Mucosa of rectum (tissue), 2 donors: Measurements from ENCODE around the gene KRT79.

Experiments
- H3K27ac ChIP-seq, 2 donors: one replicate each; pipeline ENCODE4 v1.7.0; 2013; ENCODE audit warnings: inconsistent platforms in 2 of 2, low read depth in 2 of 2, low read length in 2 of 2
- H3K27me3 ChIP-seq, 2 donors: one replicate each; pipeline ENCODE4 v1.7.0; 2013; ENCODE audit warnings: low read length in 2 of 2; ENCODE audit not compliant: control insufficient read depth in 2 of 2, insufficient read depth in 2 of 2
- H3K36me3 ChIP-seq, 2 donors: one replicate each; pipeline ENCODE4 v1.7.0; 2013; ENCODE audit warnings: low read length in 2 of 2; ENCODE audit not compliant: control insufficient read depth in 2 of 2, insufficient read depth in 2 of 2
- H3K4me1 ChIP-seq, 2 donors: one replicate each; pipeline ENCODE4 v1.7.0; 2013; ENCODE audit warnings: low read length in 2 of 2, mild to moderate bottlenecking in 1 of 2; ENCODE audit not compliant: control insufficient read depth in 2 of 2, insufficient read depth in 2 of 2
- H3K4me3 ChIP-seq, 2 donors: one replicate each; pipeline ENCODE4 v1.7.0; 2013; ENCODE audit warnings: low read length in 2 of 2
- H3K9ac ChIP-seq, 2 donors: one replicate each; pipeline ENCODE4 v1.7.0; 2013; ENCODE audit warnings: low read length in 2 of 2, low read depth in 1 of 2, mild to moderate bottlenecking in 1 of 2
- H3K9me3 ChIP-seq, 2 donors: one replicate each; pipeline ENCODE4 v1.7.0; 2013; ENCODE audit warnings: low read length in 2 of 2; ENCODE audit not compliant: control insufficient read depth in 2 of 2
- donor health status: healthy.
- donor health status: Normal muscosa, but diverticular disease.

Gene KRT79

DNA sequence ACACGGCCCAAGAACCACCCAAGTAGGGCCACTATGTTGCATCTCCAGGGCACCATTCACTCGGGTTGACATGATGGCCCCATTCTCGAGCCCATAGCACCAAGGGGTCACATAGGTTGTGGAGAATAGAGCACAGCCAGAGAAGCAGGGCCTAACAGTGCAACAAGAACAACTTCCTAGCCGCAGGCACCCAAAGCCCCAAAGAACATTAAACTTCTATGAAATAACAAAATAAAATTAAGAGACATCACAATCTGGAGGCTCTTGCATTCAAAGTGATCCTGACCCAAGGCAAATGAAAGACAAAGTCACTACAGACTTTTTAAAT lies 22.1 kb downstream of the KRT79 start:
- Histone ChIP-seq H3K4me1 (no peaks in the 10 kb centered on the region), H3K36me3 (no peaks in the 10 kb centered on the region), H3K27ac (no peak overlapping the region), H3K9me3 (no peaks in the 10 kb centered on the region), H3K27me3 (no peaks in the 10 kb centered on the region), H3K9ac (no peak overlapping the region), H3K4me3 (no peak overlapping the region)

DNA sequence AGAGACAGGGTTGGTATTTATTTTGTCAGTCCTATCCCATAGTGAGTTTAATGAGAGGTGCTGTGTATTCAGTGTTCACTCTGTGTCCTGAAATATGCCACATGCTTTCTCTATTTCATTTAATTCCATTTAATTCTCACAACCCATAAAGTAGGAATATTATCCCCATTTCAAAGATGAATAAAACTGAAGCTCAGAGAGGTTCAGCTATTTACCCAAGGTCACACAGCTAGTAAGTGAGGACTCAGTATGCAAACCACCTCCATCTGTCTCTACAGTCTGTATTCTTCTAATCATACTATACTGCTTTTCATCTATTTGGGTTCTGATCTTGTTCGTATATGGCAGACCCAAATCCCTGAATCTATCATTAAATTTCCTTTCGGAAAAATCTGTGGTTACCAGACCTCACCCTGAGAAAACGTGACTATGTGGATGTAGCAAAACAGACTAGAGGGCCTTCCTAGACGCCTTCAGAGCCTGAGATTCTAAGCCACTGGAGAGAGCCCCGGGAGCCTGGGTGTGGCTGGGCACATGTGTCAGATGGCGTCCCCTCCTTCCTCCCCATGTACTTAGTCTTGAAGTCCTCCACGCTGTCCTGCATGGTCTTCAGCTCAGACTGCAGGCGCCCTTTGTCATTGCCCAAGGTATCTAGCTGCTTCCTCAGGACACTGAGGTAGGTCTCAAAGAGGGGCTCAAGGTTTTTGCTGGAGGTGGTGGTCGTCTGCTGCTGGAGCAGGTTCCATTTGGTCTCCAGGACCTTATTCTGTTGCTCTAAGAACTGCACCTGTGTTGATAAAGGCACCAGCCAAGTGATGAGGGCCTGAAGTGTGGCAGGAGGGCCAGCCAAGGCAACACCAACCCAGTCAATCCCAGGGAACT lies 22.7 kb downstream of the KRT79 start:
- Histone ChIP-seq H3K27ac (no peak overlapping the region), H3K4me3 (no peak overlapping the region), H3K9me3 (no peaks in the 10 kb centered on the region), H3K36me3 (no peaks in the 10 kb centered on the region), H3K4me1 (no peaks in the 10 kb centered on the region), H3K27me3 (no peaks in the 10 kb centered on the region), H3K9ac (no peak overlapping the region)

DNA sequence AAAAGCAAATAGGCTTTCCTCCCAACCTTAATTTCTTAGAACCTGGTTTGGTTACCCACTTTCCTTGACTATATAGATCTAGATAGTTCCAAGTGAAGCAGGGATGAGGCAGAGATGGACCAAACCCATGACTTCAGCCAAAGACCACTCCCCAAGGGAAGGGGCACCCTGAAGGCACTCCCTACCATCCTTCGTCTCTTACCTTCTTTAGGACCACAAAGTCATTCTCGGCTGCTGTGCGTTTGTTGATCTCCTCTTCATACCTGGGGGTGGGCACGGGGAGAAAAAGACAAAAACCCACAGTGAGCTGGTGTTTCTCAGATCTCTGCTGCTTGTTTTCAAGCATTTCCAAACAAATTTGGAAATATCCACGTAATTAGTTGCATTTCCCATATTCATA lies 23.6 kb downstream of the KRT79 start:
- no peaks in the 10 kb centered on the region for H3K9me3 ChIP-seq
- H3K27me3 ChIP-seq, result no peaks in the 10 kb centered on the region
- no peaks in the 10 kb centered on the region for H3K4me1 ChIP-seq
- no peaks in the 10 kb centered on the region for H3K36me3 ChIP-seq
- no peak overlapping the region for H3K4me3 ChIP-seq
- no peak overlapping the region for H3K9ac ChIP-seq
- no peak overlapping the region for H3K27ac ChIP-seq

DNA sequence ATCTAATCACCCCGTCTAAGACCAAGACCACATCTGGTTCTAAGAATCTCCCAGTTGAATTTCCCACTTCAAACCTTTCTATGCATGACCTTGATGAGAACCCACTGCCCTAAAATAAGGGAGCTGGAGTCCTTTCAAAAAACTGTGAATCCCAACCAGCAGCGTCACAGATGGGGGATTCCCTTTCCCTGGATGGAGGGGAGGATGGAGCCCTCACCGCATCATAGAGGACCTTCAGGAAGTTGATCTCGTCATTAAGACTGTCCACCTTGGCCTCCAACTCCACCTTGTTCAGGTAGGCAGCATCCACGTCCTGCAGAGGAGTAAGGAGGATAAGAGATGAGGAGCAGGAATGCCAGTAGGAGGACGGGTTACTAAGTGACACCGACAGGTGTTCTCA lies 24.9 kb downstream of the KRT79 start:
- Histone ChIP-seq H3K9me3 (no peaks in the 10 kb centered on the region), H3K27ac (no peak overlapping the region), H3K9ac (no peak overlapping the region), H3K4me3 (no peak overlapping the region), H3K27me3 (no peaks in the 10 kb centered on the region), H3K4me1 (no peaks in the 10 kb centered on the region), H3K36me3 (no peaks in the 10 kb centered on the region)

DNA sequence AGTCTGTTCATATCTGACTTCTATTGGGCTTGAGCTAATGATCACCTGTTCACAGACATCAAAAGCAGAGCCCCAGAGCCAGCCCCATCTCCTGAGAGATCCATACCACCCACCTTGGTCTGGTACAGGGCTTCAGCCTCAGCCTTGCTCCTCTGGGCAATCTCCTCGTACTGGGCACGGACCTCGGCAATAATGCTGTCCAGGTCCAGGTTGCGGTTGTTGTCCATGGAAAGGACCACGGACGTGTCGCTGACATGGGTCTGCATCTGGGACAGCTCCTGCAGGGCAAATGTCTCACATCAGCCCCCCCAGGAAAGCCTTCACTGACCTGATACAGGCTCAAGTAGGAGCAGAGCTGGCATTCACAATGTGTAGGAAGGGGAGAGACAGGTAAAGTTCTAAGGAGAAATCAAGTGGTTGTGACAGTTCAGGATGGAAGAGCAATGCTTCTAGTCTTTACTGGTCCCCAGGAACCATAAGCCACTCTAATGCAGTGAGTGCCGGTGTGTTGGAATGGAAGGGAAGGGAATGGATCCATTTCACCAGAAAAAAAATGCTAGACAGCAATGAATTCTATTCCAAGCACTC lies 25.4 kb downstream of the KRT79 start:
- H3K27ac ChIP-seq, result no peak overlapping the region

DNA sequence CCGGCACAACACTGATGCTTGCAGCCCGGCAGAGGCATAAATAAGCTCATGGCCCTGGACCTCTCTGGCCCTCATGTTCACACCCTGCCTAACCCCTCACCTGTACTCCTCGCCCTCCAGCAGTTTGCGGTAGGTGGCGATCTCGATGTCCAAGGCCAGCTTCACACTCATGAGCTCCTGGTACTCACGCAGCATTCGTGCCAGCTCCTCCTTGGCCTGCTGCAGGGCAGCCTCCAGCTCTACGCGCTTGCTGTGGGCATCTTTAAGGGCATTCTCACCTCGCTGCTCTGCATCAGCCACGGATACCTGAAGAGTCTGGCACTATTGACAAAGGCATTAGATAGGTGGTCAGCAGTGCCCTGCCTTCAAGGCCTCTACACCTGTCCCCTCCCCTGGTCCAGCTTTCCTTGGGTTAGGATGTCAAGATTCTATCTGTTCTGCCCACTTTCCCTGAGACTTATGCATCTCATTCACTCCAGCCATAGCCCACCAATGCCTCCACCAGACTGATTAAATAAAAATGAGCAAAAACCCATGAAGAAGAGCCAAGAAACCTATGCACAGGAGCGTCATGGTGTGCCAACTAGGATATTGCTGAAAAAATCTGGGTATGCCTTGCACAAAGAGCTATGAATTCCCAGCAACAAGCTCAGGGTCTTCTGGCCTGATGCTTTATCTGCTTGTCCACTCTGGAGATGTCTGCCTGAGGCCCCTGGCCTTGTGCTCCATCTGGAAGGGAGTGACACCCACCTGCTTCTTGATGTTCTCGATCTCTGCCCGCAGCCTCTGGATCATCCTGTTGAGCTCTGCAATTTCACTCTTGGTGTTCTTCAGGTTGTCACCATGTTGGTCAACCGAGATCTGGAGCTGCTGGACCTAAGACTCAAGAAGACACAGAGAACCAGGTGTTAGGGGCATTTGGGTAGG lies 26.3 kb downstream of the KRT79 start:
- no peaks in the 10 kb centered on the region for H3K4me1 ChIP-seq
- H3K9ac ChIP-seq, result no peak overlapping the region
- H3K9me3 ChIP-seq, result no peaks in the 10 kb centered on the region
- H3K4me3 ChIP-seq, result no peak overlapping the region
- H3K36me3 ChIP-seq, result no peaks in the 10 kb centered on the region
- no peak overlapping the region for H3K27ac ChIP-seq
- no peaks in the 10 kb centered on the region for H3K27me3 ChIP-seq

More for the DNA sequence above, 25.4 kb downstream of the KRT79 start:
- Histone ChIP-seq H3K4me1 (no peaks in the 10 kb centered on the region), H3K27me3 (no peaks in the 10 kb centered on the region), H3K9me3 (no peaks in the 10 kb centered on the region), H3K36me3 (no peaks in the 10 kb centered on the region), H3K4me3 (no peak overlapping the region), H3K9ac (no peak overlapping the region)

DNA sequence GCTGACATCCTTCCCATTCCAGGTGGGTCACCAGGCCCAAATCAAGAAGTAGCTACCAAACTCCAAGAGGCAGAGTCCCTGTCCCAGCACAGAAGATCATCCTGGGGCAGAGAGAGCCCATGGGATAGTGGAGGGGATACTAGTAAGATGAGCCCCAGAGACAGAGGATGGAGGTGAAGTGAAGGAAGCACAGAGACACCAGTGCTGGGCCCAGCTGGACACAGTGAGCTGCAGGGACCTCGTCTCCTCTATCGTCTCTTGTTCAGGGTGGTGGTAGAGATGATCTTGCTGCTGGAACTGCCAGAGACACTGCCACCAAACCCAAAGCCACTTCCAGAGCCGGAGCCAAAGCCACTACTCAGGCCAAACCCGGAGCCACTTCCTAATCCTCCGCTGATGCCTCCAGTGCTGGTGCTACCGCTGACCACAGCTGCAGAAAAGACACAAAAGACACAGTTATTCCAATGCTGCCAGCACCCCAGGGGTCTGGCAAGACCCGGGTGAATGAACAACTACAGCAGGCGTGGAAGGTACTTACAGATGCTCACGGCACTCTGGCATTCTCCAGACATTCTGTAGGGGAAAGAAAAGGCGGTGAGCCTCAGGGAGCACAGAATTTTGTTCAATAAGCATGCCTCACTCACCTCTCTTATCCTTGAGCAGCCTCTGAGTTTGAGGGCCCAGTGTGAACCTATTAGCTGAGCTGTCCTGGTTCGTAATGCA lies 27.1 kb downstream of the KRT79 start:
- Histone ChIP-seq H3K9ac (no peak overlapping the region), H3K9me3 (no peaks in the 10 kb centered on the region), H3K4me3 (no peak overlapping the region), H3K36me3 (no peaks in the 10 kb centered on the region), H3K27me3 (no peaks in the 10 kb centered on the region), H3K27ac (no peak overlapping the region), H3K4me1 (no peaks in the 10 kb centered on the region)

DNA sequence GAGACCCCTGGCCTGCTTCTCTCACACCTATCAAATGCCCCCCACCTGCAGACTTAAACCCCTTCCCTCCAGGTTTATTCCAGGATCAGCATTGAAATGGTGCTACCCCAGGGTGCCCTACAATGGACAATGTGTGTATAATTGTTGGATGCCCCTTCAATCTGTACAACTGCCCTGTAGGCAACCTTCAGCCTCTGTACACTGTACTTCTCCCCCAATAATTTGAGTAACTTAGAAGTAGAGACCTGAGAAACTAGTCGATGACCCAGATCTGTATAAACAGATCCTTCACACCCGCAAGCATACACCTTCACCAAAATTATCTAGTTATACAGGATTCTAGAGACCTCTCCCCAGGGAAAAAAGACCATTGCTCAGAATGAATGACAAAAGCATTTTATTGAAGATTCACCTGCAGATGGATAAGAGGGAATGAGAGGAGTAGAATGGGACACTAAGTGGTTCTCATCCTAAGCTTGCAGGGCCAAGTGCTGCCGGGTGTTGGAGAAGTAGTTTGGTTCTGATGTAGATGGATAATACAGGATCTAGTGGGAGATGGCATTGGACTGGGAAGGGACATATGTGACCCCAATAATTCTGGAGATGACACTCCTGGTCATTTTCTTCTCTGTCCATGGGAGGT lies 27.8 kb downstream of the KRT79 start:
- Histone ChIP-seq H3K36me3 (no peaks in the 10 kb centered on the region), H3K4me3 (no peak overlapping the region), H3K27ac (no peak overlapping the region), H3K4me1 (no peaks in the 10 kb centered on the region), H3K9ac (no peak overlapping the region), H3K9me3 (no peaks in the 10 kb centered on the region), H3K27me3 (no peaks in the 10 kb centered on the region)

DNA sequence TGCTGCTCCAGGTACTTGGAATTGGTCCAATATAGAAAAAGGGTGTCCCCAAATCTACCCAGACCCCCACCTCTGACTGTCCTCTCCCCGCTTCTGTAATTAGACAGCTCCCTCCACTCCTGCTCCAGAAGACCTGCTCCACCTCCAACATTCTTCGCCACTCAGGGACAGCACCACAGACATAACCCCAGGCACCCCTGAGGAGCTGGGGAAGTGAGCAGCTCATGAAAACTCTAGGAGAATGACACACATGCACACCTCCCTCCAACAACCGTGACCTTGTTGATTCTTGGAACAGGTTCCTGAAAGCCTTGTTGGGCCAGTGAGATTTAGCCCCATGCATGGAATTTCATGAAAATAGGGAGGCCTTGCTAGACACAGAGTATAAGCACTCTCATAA lies 28.4 kb downstream of the KRT79 start:
- Histone ChIP-seq H3K27me3 (no peaks in the 10 kb centered on the region), H3K4me3 (no peak overlapping the region), H3K36me3 (no peaks in the 10 kb centered on the region), H3K4me1 (no peaks in the 10 kb centered on the region), H3K9me3 (no peaks in the 10 kb centered on the region), H3K27ac (no peak overlapping the region), H3K9ac (no peak overlapping the region)
